MM.1S (cell line): ENCODE data around the gene KIAA1549.

Experiments used
- EZH2 ChIP-seq: fragments of 300-600 bp; sonication (generic); optimal IDR thresholded peaks from 2 replicates; pipeline ENCODE3; 2017; ENCODE audit warnings: low read depth, mild to moderate bottlenecking, antibody characterized with exemption, low read length, mixed read lengths
- EZH2phosphoT487 ChIP-seq: fragments of 300-600 bp; sonication (generic); IDR thresholded peaks from 2 replicates; pipeline ENCODE4 v1.6.1; 2018; ENCODE audit warnings: antibody characterized with exemption, low read length
- TF ChIP-seq, protein P1 (sequence below): fragments of 300-600 bp; sonication (generic); IDR thresholded peaks from 2 replicates; pipeline ENCODE4 v1.5.1; 2016; ENCODE audit warnings: antibody characterized with exemption, low read length, mixed read lengths

GRCh38 chr7:138857728-138858127, 123.5 kb downstream of the KIAA1549 start:
- TF ChIP-seq, protein P1, sequence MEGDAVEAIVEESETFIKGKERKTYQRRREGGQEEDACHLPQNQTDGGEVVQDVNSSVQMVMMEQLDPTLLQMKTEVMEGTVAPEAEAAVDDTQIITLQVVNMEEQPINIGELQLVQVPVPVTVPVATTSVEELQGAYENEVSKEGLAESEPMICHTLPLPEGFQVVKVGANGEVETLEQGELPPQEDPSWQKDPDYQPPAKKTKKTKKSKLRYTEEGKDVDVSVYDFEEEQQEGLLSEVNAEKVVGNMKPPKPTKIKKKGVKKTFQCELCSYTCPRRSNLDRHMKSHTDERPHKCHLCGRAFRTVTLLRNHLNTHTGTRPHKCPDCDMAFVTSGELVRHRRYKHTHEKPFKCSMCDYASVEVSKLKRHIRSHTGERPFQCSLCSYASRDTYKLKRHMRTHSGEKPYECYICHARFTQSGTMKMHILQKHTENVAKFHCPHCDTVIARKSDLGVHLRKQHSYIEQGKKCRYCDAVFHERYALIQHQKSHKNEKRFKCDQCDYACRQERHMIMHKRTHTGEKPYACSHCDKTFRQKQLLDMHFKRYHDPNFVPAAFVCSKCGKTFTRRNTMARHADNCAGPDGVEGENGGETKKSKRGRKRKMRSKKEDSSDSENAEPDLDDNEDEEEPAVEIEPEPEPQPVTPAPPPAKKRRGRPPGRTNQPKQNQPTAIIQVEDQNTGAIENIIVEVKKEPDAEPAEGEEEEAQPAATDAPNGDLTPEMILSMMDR, result no peak
- no peak for TF ChIP-seq EZH2
- no peak for TF ChIP-seq EZH2phosphoT487
